ENCODE data around the gene PRMT7. TPM values are rescaled to one million over a fixed set of nuclear protein-coding genes. Genes with fewer than 3 reads are reported as not detected.

Gene PRMT7
- total RNA-seq, 2 donors from 2014 or later: 71.2 to 75.9 TPM

DNA sequence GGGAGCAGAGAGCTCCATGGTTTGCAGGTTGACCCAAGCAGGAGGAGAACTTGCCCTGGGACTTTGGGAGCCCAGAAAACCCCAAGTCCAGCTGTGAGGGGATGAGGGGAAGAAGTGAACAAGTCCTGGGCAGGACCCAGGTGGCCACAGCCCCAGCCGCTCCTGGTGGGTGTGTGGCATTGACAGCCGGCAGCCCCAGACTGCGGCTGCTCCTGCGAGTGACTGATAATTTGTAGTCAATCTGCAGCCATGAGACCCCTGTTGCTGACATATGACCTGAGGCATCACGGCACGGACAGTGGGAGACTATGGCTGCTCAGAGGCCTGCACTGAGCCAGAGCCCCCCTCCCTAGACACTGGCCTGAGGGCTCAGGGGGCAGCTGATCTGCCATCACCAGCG, 66.4 kb downstream of the PRMT7 start:
- ATAC-seq (replicated peaks in 1 of 2) (no peak), DNase-seq (no peak)
- Mint-ChIP-seq H3K36me3 (ENCODE audit: insufficient read depth in 2 of 2) (no peaks in the 10 kb centered on the region), H3K27me3 (ENCODE audit: low read depth) (no peaks in the 10 kb centered on the region), H3K9me3 (no peaks in the 10 kb centered on the region), H3K27ac (no peak overlapping the region), H3K4me1 (ENCODE audit: low read depth) (peaks cover 24% of the 10 kb centered on the region), H3K4me3 (no peak overlapping the region)

DNA sequence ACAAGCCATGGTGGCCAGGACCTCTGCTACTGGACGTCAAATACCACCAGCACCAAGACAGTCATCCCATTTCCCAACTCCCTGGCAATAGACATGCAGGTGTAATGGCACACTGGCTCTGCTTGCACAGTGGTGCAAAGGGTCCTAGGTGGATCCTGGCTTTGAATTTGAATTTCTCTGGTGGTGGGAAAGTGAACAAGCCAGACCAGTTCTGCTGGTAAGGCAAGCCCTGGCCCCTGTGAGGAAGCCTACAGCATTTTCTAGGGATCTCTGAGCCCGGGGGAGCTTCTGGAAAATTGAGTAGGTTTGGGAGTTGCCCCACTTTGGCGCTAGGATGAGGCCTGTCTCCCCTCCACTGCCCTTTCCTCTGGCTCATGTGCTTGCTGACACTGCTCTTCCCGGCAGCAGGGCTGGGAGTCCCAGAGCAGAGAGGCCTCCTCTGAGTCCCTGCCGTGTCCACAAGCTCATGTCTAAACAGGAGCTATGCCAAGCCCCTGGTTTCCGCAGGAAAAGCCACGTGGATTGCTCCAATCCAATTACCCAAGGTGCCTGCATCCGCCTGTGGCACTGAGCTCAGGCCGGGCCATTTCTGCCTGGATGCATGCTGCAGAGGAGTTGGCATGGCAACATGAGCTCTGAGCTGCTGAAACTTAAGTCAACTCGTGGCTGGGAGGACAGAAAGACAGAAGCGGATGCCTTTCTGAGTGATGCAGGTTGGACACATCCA, 67.0 kb downstream of the PRMT7 start:
- no peak overlapping the region for H3K4me3 Mint-ChIP-seq

DNA sequence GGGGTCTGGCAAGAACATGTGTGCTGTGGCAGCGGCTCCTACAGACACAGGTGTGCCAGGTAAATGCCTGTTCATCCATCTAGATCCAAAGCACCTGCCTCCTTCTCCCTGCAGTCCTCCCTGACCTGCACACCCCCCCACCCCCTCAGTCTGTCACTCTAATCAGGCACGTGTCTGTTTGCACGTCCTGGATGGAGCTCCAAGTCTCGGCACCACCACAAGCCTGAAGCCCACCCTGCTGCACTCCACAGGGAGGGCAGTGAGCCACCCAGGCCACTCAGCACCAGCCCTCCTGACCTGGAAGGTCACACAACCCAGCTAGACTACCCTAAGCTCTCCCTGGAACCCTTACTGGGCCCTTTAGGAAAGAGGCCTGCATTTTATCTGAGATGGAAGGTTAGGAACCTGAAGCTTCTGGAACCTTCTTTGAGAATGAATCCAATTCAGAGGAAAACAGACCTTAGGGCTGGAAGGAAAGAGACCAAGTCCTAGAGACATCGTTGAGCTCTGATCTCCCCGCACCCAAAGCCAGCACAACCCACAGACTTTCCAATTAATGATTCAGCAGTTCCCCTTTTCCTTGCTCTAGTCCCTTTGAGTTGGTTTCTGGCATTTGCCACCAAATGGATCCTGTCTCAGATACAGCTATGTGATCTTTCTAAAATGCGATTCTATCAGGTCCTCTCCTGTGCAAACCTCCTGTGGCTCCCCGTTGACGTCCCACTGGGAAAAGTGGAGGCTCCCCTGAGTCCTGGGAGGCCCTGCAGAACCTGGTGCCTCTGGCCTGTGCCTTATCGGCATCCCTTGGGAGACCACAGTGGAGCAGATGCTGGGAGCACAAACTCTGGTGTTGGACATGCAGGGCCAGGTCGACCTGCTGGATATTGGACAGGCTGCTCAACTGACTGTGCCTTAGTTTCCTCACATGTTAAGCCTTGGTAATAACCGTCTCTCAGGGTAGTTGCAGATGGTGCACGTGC, 67.9 kb downstream of the PRMT7 start:
- Mint-ChIP-seq H3K4me1 (ENCODE audit: low read depth) (peaks cover 25% of the 10 kb centered on the region), H3K9me3 (no peaks in the 10 kb centered on the region), H3K36me3 (ENCODE audit: insufficient read depth in 2 of 2) (no peaks in the 10 kb centered on the region), H3K27me3 (ENCODE audit: low read depth) (no peaks in the 10 kb centered on the region), H3K27ac (no peak overlapping the region), H3K4me3 (no peak overlapping the region)
- ATAC-seq (replicated peaks in 1 of 2): no peak
- DNase-seq: no peak

More for the DNA sequence above, 67.0 kb downstream of the PRMT7 start:
- H3K27ac Mint-ChIP-seq: no peak overlapping the region
- ATAC-seq (replicated peaks in 1 of 2) (no peak), DNase-seq (no peak)
- H3K9me3 Mint-ChIP-seq: no peaks in the 10 kb centered on the region
- H3K36me3 Mint-ChIP-seq (ENCODE audit: insufficient read depth in 2 of 2): no peaks in the 10 kb centered on the region
- peaks cover 25% of the 10 kb centered on the region for H3K4me1 Mint-ChIP-seq (ENCODE audit: low read depth)
- H3K27me3 Mint-ChIP-seq (ENCODE audit: low read depth): no peaks in the 10 kb centered on the region

GRCh38 chr16:68379472-68380347, 68.9 kb downstream of the PRMT7 start:
- no peaks in the 10 kb centered on the region for H3K27me3 Mint-ChIP-seq (ENCODE audit: low read depth)
- DNase-seq (no peak), ATAC-seq (replicated peaks in 1 of 2) (peak; percentile 25 to 32)
- H3K4me1 Mint-ChIP-seq (ENCODE audit: low read depth): peaks cover 25% of the 10 kb centered on the region
- H3K9me3 Mint-ChIP-seq: no peaks in the 10 kb centered on the region
- H3K36me3 Mint-ChIP-seq (ENCODE audit: insufficient read depth in 2 of 2): no peaks in the 10 kb centered on the region
- no peak overlapping the region for H3K27ac Mint-ChIP-seq
- H3K4me3 Mint-ChIP-seq: no peak overlapping the region

DNA sequence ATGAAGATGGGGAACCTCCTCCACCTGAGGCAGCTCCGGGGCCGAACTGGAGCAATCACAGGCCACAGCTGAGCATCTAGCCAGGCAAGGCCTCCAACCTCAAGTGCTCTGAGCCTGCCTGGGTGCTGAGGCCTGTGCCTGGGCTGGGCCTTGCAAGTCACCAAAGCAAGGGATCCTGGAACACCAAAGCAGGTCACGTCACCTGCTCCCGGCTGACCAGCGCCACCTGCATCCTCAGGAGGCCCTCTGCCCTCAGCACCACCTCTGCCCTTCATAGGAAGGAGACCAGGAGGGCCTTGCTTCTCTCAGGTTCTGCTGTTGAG, 69.5 kb downstream of the PRMT7 start:
- ATAC-seq (replicated peaks in 1 of 2): no peak
- peaks cover 2% of the 10 kb centered on the region for H3K27me3 Mint-ChIP-seq (ENCODE audit: low read depth)
- no peak overlapping the region for H3K4me3 Mint-ChIP-seq
- H3K4me1 Mint-ChIP-seq (ENCODE audit: low read depth): peaks cover 25% of the 10 kb centered on the region
- H3K36me3 Mint-ChIP-seq (ENCODE audit: insufficient read depth in 2 of 2): no peaks in the 10 kb centered on the region
- no peak overlapping the region for H3K27ac Mint-ChIP-seq
- DNase-seq: no peak
- no peaks in the 10 kb centered on the region for H3K9me3 Mint-ChIP-seq

GRCh38 chr16:68380676-68381362, 70.0 kb downstream of the PRMT7 start:
- ATAC-seq (replicated peaks in 1 of 2) (no peak), DNase-seq (no peak)
- Mint-ChIP-seq H3K36me3 (ENCODE audit: insufficient read depth in 2 of 2) (no peaks in the 10 kb centered on the region), H3K9me3 (no peaks in the 10 kb centered on the region), H3K27ac (no peak overlapping the region), H3K4me3 (no peak overlapping the region), H3K4me1 (ENCODE audit: low read depth) (peaks cover 25% of the 10 kb centered on the region), H3K27me3 (ENCODE audit: low read depth) (peaks cover 6% of the 10 kb centered on the region)

DNA sequence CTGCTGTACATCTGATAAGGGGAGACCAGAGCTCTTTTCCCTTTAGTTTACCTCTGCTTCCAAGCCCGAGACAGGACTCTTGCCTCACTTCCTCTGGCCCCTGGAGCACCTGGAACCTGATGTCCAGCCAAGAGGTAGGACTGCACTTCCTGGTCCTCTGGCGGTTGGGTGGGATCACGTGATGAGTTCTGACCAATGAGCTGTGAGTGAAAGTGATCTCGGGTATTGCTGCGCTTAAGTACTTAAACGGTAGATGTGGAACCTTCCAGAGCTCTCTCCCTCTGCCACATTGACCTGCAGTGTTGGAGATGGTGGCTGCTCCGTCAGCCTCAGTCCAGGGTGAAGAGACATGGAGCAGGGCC, 70.5 kb downstream of the PRMT7 start:
- Mint-ChIP-seq H3K27me3 (ENCODE audit: low read depth) (peaks cover 6% of the 10 kb centered on the region), H3K9me3 (no peaks in the 10 kb centered on the region), H3K36me3 (ENCODE audit: insufficient read depth in 2 of 2) (no peaks in the 10 kb centered on the region), H3K4me1 (ENCODE audit: low read depth) (peaks cover 25% of the 10 kb centered on the region), H3K27ac (no peak overlapping the region), H3K4me3 (no peak overlapping the region)
- no peak for DNase-seq
- no peak for ATAC-seq (replicated peaks in 1 of 2)

DNA sequence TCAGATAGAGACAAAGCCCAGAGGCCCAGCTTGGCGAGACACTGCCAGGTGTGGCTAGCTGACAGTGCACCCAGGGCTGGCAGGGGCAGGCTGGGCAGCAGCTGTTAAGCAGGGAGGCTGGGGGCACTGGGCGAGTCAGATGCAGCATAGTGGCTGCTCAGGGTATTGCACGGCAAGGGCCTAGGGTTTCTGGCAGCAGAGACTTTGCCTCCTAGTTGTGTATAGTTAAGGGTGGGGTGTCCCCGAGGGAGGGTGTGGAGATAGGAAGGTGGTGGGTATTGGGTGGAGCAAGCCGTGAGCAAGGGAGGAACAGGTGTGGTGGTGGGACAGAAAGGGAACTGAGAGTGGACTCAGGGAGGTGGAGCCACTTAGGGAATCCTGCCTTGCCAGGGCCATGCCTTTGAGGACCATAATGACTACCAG, 71.5 kb downstream of the PRMT7 start:
- ATAC-seq (replicated peaks in 1 of 2) (peak in 1 of 2 donors; percentile 44), DNase-seq (no peak)
- no peaks in the 10 kb centered on the region for H3K36me3 Mint-ChIP-seq (ENCODE audit: insufficient read depth in 2 of 2)
- peaks cover 6% of the 10 kb centered on the region for H3K27me3 Mint-ChIP-seq (ENCODE audit: low read depth)
- H3K27ac Mint-ChIP-seq: no peak overlapping the region
- no peaks in the 10 kb centered on the region for H3K9me3 Mint-ChIP-seq
- peaks cover 25% of the 10 kb centered on the region for H3K4me1 Mint-ChIP-seq (ENCODE audit: low read depth)
- H3K4me3 Mint-ChIP-seq: no peak overlapping the region

- Mint-ChIP-seq H3K36me3 (ENCODE audit: insufficient read depth in 2 of 2) (no peaks in the 10 kb centered on the region), H3K4me1 (ENCODE audit: low read depth) (peaks cover 20% of the 10 kb centered on the region), H3K27ac (no peak overlapping the region)
Observed at GRCh38 chr16:68383858-68384257, 73.0 kb downstream of the PRMT7 start.

DNA sequence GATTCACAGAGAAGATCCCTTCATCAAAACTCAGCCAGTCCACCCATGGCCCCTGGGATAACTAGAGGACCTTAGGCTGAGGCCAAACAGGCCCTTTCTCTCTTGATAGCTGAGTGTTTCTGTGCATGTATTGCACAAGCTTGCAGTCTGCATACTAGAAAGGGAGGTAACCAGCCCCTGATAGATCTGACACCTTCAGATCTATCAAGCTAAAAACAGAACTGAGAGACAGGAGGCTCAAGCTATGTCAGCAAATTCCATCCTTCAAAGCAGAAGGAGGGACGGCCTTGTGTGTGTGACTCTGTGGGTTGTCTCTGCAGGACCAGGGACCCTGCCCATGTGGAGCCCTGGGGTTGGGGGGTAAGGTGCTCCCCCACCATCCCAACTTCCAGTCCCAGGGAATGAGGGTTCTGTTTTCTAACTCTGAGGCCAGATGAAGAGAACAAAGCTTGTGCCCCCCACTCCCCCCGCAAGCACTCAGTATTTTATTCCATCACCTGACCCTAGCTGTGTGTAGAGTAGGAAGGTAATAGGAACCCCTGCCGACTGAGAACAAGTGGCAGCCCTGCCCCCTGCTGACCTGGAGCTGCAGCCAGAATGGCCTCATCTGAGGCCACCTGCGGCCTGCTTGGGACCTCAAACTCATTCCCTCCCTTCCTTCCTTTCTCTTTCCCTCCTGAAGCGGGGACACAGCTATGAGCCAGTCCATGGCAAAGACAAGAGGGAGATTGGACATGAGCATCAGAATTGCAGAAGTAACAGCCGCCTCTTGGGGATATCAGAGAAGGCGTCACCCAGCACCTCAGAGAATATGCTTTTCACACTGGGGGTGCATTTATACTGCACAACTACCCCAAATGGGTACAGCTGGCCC, 73.7 kb downstream of the PRMT7 start:
- no peak overlapping the region for H3K27ac Mint-ChIP-seq
- ATAC-seq (replicated peaks in 1 of 2) (no peak), DNase-seq (no peak)
- H3K9me3 Mint-ChIP-seq: no peaks in the 10 kb centered on the region
- H3K27me3 Mint-ChIP-seq (ENCODE audit: low read depth): peaks cover 6% of the 10 kb centered on the region
- H3K36me3 Mint-ChIP-seq (ENCODE audit: insufficient read depth in 2 of 2): no peaks in the 10 kb centered on the region
- no peak overlapping the region for H3K4me3 Mint-ChIP-seq
- H3K4me1 Mint-ChIP-seq (ENCODE audit: low read depth): peaks cover 13% of the 10 kb centered on the region

More at GRCh38 chr16:68383858-68384257, 73.0 kb downstream of the PRMT7 start:
- DNase-seq (no peak), ATAC-seq (replicated peaks in 1 of 2) (no peak)
- peaks cover 6% of the 10 kb centered on the region for H3K27me3 Mint-ChIP-seq (ENCODE audit: low read depth)
- H3K4me3 Mint-ChIP-seq: no peak overlapping the region
- no peaks in the 10 kb centered on the region for H3K9me3 Mint-ChIP-seq

DNA sequence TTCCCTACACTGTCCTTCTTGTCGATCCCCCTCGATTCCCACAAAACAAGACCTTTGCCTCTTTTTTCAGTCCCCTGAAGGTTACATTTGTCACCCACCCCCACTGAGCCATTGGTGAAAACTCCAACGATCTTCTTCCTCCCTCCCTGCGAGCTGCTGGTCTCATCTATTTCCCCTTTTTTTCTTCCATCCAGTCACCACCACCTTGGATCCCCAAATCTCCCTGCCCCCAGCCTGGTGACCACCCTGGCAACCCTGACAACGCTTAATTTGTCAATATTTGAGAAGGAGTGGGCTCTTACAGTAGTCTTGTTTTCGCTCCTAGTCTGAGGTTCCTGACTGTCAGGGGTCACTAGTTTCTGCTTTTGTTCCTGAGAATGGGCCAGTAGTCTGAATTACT, 74.6 kb downstream of the PRMT7 start:
- DNase-seq: no peak
- Mint-ChIP-seq H3K27me3 (ENCODE audit: low read depth) (peaks cover 6% of the 10 kb centered on the region), H3K4me3 (no peak overlapping the region), H3K36me3 (ENCODE audit: insufficient read depth in 2 of 2) (no peaks in the 10 kb centered on the region), H3K27ac (no peak overlapping the region), H3K9me3 (no peaks in the 10 kb centered on the region), H3K4me1 (ENCODE audit: low read depth) (peaks cover 8% of the 10 kb centered on the region)
- no peak for ATAC-seq (replicated peaks in 1 of 2)

GRCh38 chr16:68386628-68387027, 75.8 kb downstream of the PRMT7 start:
- ATAC-seq (replicated peaks in 1 of 2) (no peak), DNase-seq (no peak)
- Mint-ChIP-seq H3K4me1 (ENCODE audit: low read depth) (peaks cover 8% of the 10 kb centered on the region), H3K27me3 (ENCODE audit: low read depth) (peaks cover 11% of the 10 kb centered on the region), H3K4me3 (no peak overlapping the region), H3K36me3 (ENCODE audit: insufficient read depth in 2 of 2) (no peaks in the 10 kb centered on the region), H3K27ac (no peak overlapping the region), H3K9me3 (no peaks in the 10 kb centered on the region)
